ENCODE measurements around the gene SVBP. TPM values are rescaled to one million over a fixed set of nuclear protein-coding genes. Genes with fewer than 3 reads are reported as not detected.

The SVBP gene
- total RNA-seq, 1 donor = 17.3 TPM

DNA sequence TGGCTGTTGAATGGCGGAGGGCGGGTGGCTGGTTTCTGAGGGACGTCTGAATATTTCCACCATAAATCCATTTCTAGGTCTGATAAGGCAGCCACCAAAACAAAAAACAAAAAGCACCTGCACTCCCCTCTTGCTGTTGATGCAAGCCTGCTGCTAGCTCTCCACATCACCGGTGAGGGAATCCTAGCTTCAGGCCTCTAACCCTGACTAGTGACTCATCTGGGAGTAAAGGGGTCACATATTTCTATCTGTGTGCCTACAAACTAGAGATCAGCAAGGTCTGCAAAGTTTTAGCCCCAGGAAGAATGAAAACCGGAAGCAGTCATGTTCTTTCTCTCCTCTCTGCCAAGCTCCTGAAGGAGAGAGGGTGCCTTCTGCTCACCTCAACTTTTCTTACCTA lies 10.6 kb downstream of the SVBP start:
- no peak overlapping the region for H3K4me3 ChIP-seq (ENCODE audit: low read depth, low read length)
- no peak for DNase-seq (ENCODE audit: low read depth)
- TF ChIP-seq, protein P1, sequence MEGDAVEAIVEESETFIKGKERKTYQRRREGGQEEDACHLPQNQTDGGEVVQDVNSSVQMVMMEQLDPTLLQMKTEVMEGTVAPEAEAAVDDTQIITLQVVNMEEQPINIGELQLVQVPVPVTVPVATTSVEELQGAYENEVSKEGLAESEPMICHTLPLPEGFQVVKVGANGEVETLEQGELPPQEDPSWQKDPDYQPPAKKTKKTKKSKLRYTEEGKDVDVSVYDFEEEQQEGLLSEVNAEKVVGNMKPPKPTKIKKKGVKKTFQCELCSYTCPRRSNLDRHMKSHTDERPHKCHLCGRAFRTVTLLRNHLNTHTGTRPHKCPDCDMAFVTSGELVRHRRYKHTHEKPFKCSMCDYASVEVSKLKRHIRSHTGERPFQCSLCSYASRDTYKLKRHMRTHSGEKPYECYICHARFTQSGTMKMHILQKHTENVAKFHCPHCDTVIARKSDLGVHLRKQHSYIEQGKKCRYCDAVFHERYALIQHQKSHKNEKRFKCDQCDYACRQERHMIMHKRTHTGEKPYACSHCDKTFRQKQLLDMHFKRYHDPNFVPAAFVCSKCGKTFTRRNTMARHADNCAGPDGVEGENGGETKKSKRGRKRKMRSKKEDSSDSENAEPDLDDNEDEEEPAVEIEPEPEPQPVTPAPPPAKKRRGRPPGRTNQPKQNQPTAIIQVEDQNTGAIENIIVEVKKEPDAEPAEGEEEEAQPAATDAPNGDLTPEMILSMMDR (IDR thresholded peaks at IDR 0.05; ENCODE audit: insufficient read depth, low read depth, low read length) = no peak

DNA sequence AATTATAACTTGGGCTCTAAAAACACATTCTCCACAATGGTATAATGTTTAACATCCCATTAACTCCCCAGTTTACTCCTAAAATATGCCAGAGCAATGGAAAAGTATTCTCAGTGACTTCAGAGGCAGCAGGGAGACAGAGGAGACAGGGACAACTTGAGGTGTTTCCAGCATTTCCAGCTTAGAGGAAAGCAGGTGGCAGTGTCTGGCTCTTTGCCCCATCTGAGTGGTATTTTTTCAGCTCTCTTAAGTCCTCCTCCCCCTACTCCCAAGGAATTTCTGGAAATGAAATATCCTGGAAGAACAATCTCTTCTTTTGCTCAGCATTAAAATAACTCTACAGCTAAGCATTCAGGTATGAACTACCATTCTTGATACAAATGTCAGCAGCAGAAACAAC lies 11.0 kb downstream of the SVBP start:
- DNase-seq (ENCODE audit: low read depth) = no peak

DNA sequence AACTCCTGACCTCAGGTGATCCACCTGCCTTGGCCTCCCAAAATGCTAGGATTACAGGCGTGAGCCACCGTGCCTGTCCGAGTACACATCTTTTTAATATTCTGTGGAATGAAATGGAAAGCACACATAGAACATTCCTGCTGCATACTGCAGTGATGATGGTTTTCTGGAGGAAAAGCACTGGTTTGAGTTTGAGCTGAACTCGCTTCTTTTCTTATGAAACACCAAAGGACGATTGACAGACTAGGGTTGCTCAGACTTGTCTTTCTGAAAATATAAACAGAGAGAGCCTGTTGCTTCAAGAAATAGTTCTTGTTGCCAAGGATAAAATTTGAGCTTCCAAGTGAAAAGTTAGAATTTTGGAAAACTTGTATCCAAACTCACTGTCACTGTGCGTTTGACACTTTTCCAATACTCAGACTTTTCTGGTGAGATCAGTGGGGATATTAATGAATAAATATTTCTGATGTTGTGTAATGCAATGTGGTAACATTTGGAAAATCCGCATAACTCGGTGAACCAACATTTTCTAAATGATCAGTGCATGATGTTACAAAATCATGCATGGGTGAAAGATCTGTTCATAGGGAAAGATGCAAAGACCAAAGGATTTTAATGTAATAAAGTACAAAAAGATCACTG lies 15.2 kb downstream of the SVBP start:
- TF ChIP-seq, protein P1 (IDR thresholded peaks at IDR 0.05; ENCODE audit: insufficient read depth, low read depth, low read length) = no peak
- H3K4me3 ChIP-seq (ENCODE audit: low read depth, low read length) = no peak overlapping the region
- no peak for DNase-seq (ENCODE audit: low read depth)

More for the DNA sequence above, 11.0 kb downstream of the SVBP start:
- TF ChIP-seq, protein P1 (IDR thresholded peaks at IDR 0.05; ENCODE audit: insufficient read depth, low read depth, low read length) = no peak
- no peak overlapping the region for H3K4me3 ChIP-seq (ENCODE audit: low read depth, low read length)

DNA sequence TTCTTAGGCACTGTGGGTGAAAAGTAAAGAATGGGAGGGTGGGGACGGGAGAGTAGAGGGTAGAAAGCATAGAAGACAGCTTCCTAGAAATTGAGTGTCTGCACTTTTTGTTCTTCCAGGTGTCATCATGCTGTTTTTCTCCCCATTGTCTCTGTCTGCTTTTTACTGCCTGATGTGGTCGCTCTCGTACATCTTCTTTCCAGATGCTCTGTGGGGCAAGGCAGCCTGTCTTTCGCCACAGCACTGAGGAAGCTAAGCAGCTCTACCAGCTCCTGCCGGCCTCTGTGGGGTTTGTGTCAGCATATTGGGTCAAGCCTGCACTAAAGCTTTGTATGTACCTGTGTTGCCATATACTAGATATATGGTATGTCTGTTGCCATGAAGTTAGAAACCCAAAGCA lies 19.2 kb downstream of the SVBP start:
- DNase-seq (ENCODE audit: low read depth) = no peak
- no peak overlapping the region for H3K4me3 ChIP-seq (ENCODE audit: low read depth, low read length)
- TF ChIP-seq, protein P1 (IDR thresholded peaks at IDR 0.05; ENCODE audit: insufficient read depth, low read depth, low read length) = no peak

DNA sequence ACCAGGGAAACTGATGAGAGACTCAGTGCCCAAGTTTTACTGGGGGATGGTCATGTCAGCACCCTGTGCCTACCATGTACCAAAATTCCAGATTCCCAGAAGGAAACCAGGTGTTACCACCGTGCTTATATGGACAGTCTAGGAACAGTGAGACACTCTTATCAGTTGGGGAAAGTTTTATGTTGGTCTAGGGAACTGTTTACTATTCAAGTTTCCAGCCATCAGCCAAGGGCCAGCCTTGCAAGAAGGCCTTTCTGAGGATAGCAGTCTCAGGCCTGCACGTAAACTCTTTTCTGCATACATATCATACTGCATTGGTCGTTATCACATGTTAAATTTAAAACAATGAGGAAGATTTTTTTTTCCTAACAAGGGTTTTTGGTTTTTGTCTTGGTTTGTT lies 19.8 kb downstream of the SVBP start:
- DNase-seq (ENCODE audit: low read depth) = no peak
- TF ChIP-seq, protein P1 (IDR thresholded peaks at IDR 0.05; ENCODE audit: insufficient read depth, low read depth, low read length) = no peak

DNA sequence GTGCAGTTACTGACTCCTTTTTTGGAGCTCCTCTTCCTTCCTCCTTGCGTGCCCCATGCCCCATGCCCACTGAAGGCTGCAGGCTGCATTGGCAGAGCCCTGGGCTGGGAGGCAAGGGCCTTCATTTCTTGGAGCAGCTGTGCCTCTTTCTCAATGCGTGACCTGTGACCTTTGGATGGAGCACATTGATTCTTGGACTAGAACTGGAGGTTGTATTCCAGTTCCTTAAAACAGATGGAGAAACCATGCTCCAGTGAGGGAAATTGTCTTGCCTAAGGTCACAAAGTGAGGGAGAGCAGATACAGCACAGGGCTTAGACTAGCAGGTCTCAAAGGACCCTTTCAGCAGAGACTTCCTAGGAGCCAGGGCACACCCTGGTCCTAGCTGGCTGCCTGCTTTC lies 23.4 kb downstream of the SVBP start:
- H3K4me3 ChIP-seq (ENCODE audit: low read depth, low read length) = no peak overlapping the region
- TF ChIP-seq, protein P1 (IDR thresholded peaks at IDR 0.05; ENCODE audit: insufficient read depth, low read depth, low read length) = no peak
- peak; percentile 15 for DNase-seq (ENCODE audit: low read depth)

More for the DNA sequence above, 19.8 kb downstream of the SVBP start:
- H3K4me3 ChIP-seq (ENCODE audit: low read depth, low read length) = no peak overlapping the region

DNA sequence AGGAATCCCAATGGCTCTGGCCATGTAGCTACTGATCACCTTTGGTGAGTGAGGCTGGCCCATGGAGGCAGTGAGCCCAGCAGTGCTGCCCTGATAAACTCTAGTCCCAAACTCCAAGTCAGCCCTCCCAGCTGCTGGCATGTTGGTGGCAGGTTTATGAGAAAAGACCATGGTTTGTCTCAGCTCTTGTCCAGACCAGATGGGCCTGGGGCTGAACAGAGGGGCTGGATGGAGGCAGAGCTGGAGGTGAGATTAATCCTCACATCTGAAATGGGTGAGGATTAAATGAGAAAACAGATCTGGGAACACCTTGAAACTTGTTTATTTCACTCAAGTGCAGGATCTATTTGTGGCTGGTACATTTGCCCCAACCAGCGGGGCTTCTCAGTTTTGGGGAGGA lies 29.2 kb downstream of the SVBP start:
- DNase-seq (ENCODE audit: low read depth) = no peak
- H3K4me3 ChIP-seq (ENCODE audit: low read depth, low read length) = no peak overlapping the region
- TF ChIP-seq, protein P1 (IDR thresholded peaks at IDR 0.05; ENCODE audit: insufficient read depth, low read depth, low read length) = no peak

Data from fibroblast of villous mesenchyme (primary cell).